ENCODE results near the gene F7.
"Not testable (repeated sequence)": the region's sequence is repeated elsewhere in the genome, so short reads cannot be mapped to it uniquely, and the experiment has no call there.

Gene F7

DNA sequence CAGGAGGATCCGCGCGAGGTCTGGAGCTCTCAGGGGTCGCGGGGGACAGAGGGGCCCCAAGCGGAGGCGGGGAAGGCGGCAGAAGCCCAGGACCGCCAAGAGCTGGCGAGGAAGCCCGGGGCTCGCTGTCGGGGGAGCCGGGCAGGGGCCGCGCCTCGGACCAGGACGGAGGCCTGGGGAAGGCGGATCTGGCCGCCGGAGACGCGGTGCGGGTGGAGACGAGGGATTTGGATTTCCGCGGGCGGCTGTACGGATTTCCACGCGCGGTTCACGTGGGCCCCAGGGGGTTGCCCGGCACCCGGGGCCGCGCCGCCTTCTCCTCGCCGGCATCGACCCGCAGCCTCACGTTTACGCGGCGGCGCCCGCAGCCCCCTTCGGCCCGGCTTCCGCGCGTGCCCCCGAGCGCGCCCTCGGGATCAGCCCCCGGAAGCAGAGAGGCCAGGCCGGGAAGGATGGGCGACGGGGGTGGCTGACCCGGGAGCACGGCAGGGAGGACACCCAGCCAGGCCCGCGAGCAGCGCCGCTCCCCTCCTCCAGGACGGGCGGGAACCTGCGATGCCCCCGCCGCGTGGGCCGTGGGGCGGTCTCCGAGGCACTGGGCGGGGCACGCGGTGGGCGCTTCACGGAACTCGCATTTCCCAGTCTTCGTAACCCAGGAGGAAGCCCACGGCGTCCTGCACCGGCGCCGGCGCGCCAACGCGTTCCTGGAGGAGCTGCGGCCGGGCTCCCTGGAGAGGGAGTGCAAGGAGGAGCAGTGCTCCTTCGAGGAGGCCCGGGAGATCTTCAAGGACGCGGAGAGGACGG lies 4.7 kb downstream of the F7 start:
- TF ChIP-seq POLR2A (IDR thresholded peaks at IDR 0.05; ENCODE audit: low read length) (no peak), GATA1 (IDR thresholded peaks at IDR 0.05; ENCODE audit: low read depth, low read length) (no peak)
- DNase-seq, result no peak

DNA sequence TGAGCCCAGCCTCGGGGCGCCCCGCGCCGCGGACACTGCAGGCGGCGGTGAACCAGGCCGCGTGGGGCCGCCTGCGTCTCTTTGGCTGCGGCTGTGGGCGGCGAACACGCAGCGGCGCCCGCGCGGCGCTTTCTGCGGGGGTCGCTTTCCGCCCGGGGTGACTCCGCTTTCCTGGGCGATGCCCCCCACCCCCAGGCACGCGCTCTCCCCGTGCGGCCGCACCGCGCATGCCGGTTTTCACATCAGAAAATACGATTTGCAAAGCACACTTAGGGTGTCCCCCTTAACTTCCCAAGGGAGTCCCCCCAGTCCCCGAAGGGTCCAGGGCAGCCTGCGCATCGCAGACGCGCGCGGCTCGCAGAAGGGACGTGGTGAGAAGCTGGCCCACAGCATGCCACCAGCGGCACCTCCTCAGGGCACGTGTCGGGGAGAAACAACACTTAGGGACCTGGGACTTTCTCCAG lies 5.3 kb downstream of the F7 start:
- no peak for DNase-seq
- TF ChIP-seq GATA1 (IDR thresholded peaks at IDR 0.05; ENCODE audit: low read depth, low read length) (no peak), POLR2A (IDR thresholded peaks at IDR 0.05; ENCODE audit: low read length) (no peak)

DNA sequence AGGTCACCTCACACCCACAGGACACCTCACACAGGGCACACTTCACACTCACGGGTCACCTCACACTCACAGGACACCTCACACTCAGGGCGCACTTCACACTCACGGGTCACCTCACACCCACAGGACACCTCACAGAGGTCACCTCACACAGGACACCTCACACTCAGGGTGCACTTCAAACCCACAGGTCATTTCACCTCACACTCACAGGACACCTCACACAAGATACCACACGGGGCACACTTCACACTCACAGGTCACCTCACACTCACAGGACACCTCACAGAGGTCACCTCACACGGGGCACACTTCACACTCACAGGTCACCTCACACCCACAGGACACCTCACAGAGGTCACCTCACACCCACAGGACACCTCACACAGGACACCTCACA lies 6.2 kb downstream of the F7 start:
- not testable (repeated sequence) for DNase-seq

DNA sequence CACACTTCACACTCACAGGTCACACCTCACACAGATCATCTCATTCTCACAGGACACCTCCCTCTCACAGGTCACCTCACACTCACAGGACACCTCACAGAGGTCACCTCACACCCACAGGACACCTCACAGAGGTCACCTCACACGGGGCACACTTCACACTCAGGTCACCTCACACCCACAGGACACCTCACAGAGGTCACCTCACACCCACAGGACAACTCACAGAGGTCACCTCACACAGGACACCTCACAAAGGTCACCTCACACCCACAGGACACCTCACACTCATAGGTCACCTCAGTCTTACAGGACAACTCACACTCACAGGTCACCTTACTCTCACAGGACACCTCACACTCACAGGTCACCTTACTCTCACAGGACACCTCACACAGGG lies 6.9 kb downstream of the F7 start:
- DNase-seq, result not testable (repeated sequence)

DNA sequence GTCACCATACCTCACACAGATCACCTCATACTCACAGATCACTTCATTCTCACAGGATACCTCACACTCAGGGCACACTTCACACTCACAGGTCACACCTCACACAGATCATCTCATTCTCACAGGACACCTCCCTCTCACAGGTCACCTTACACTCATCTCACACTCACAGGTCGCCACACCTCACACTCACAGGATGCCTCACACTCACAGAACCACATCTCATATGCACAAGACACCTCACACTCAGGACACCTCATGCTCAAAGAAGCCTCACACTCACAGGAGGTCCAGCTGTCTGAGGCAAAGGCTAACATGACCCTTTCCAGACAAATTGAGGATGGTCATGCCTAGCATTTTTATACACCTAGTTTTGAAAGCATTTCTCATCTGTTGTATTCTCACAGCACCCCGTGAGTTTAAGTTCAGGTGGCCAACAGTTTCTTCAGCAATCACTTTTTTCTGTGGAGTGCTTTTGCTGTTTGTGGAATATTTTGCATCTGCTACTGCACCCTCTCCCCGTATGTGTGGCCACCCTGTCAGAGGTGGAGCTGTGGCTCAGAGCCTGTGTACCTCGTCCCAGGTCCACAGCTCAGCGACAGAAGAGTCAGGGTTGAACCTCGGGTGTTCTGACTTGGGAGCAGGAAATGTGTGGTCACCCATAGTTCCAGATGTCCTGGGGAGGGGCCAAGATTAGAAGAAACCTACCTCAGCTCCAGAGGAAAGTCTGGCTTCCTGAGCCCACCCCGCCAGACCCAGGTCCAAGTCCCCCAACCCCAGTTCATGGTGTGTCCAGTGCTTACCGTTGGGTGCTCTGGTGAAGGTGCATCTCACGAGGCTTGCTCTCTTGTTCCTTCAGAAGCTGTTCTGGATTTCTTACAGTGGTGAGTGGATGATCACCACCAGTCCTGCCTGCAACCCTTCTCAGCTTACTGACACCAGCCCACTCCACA lies 7.6 kb downstream of the F7 start:
- TF ChIP-seq POLR2A (IDR thresholded peaks at IDR 0.05; ENCODE audit: low read length) (no peak), GATA1 (IDR thresholded peaks at IDR 0.05; ENCODE audit: low read depth, low read length) (no peak)
- DNase-seq, result no peak

DNA sequence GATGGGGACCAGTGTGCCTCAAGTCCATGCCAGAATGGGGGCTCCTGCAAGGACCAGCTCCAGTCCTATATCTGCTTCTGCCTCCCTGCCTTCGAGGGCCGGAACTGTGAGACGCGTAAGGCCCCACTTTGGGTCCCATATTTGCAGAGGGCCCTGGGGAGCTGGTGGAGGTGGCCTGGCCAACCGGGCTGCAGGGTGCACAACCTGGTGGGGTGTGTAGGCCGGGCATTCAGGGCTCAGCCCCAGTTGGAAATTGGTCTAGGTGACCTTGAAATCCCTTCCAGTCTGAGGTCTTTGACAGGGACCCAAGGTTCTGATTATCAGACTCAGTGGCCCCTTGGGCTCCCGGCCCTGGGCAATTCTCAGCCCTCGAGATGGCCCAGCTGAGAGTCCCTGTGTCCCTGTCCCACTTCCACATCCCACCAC lies 8.3 kb downstream of the F7 start:
- DNase-seq, result no peak
- no peak for TF ChIP-seq POLR2A (IDR thresholded peaks at IDR 0.05; ENCODE audit: low read length)
- TF ChIP-seq GATA1 (IDR thresholded peaks at IDR 0.05; ENCODE audit: low read depth, low read length), result no peak

DNA sequence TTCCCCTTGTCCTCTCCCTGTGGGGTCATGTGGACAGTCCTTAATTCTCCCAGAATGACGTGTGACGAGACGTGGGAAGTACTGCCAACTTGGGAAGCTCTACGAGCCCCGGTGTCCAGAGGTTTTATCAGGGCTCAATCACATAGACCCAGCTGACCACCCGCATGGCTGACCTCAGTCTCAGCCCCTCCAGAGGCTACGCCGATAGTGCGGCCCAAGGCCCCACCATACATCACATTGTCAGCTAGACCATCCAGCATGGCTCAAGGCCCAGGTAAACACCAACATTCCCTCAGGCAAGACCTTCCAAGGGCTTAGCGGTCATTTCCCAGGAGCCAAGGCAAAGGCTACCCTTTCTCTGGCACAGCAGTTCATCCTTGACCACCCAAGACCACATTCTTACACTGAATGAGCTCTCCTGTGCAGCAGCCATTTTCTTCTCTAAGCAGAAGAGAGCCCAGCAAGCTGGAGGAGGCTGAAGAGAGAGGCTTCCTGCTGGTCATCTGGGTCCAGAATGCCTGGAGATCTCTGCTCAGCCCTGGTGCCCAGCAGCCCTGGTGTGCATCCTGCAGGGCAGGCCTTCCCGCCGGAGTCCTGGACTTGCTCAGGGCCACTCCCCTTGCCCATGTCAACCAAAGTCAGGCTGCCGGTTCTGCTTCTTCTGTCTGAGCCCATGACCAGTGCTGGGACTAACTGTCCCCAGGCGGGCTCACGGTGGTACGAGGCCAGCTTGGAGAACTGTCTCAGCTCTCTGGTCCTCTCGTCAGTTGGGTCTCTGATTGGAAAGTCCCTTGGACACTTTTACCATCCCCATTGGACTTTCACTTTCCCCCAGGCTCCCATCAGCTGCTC lies 9.1 kb downstream of the F7 start:
- TF ChIP-seq POLR2A (IDR thresholded peaks at IDR 0.05; ENCODE audit: low read length), result no peak
- DNase-seq, result no peak

DNA sequence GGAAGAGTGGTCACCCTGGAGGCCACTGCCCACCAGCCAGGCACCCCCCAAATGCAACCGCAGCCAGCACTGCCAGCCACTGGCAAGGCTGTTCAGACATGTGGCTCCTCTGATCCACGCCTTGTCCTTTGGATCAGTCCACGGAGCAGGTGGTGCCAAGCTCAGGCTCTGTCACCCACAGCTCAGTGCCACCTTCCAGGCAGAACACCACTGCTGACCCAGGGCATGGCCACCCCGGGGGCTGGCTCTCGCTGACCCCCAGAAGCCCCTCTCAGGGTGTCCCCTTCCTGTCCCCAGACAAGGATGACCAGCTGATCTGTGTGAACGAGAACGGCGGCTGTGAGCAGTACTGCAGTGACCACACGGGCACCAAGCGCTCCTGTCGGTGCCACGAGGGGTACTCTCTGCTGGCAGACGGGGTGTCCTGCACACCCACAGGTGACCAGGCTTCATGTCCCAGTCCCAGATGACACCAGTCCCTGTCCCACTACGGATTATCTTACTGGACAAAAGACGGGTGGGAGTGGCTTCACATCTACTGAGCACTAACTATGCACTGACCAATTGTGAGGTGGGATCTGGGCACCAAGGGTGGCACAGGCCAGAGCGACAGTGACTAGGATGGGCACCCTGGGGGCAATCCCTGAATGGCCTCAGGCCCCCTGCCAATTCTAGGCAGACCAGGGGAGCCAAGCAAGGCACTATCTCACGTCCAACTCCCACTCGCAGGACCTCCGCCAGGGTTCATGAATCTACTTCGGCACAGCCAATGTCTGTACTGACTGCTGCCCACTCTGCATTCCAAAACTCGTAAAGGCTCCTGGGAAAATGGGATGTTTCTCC lies 10.0 kb downstream of the F7 start:
- TF ChIP-seq GATA1 (IDR thresholded peaks at IDR 0.05; ENCODE audit: low read depth, low read length) (no peak), POLR2A (IDR thresholded peaks at IDR 0.05; ENCODE audit: low read length) (no peak)
- DNase-seq, result no peak

DNA sequence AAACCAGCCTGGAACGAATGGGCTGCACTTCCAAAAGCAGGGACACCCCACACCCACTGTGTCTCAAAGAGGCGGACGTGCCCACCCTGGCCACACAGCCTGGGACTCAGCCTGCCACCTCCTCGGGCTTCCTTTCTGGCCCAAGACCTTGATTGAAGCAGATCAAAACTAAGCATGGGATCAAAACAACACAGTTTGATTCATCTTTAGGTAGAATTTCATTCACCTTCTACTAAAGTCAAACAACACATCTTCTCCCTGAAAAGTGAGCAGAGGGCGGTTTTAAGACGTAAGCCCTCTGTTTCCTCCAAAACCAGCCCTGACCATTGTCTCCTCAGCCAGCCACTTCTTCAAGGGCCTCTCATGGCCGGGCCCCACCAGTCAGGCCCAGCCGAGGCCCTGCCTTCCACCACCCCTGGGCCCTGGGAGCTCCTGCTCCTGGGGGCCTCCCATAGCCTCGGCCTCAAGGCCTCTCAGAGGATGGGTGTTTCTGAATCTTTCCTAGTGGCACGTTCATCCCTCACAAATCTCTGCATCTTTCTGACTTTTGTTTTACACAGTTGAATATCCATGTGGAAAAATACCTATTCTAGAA lies 10.7 kb downstream of the F7 start:
- TF ChIP-seq POLR2A (IDR thresholded peaks at IDR 0.05; ENCODE audit: low read length) (no peak), GATA1 (IDR thresholded peaks at IDR 0.05; ENCODE audit: low read depth, low read length) (no peak)
- no peak for DNase-seq

DNA sequence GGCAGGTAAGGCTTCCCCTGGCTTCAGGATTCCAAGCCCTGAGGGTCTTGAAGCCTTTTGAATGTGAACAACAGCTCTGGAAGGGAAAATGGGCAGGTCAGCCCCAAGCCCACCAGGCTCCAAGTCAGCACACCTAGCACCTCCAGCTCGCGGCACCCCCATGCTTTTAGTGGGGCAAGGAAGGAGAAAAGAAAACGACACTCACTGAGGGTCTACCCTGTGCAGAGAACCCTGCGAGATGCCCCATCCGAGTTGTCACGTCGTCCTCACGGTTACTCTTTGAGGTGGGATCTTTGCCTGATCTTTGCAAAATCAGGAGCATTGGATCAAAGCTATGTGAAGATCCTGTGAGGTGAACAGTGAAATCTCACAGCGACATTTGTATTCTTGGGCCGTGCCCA lies 11.3 kb downstream of the F7 start:
- DNase-seq, result no peak
- TF ChIP-seq POLR2A (IDR thresholded peaks at IDR 0.05; ENCODE audit: low read length) (no peak), GATA1 (IDR thresholded peaks at IDR 0.05; ENCODE audit: low read depth, low read length) (no peak)

DNA sequence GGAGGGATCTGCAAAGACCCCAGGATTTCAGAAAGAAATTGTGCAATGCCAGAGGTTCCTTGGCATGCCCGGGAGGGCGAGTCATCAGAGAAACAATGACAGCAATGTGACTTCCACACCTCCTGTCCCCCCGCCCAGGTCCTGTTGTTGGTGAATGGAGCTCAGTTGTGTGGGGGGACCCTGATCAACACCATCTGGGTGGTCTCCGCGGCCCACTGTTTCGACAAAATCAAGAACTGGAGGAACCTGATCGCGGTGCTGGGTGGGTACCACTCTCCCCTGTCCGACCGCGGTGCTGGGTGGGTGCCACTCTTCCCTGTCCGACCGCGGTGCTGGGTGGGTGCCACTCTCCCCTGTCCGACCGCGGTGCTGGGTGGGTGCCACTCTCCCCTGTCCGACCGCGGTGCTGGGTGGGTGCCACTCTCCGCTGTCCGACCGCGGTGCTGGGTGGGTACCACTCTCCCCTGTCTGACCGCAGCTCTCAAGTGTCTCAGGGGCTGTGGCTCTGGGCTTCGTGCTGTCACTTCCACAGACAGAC lies 11.8 kb downstream of the F7 start:
- DNase-seq, result no peak

DNA sequence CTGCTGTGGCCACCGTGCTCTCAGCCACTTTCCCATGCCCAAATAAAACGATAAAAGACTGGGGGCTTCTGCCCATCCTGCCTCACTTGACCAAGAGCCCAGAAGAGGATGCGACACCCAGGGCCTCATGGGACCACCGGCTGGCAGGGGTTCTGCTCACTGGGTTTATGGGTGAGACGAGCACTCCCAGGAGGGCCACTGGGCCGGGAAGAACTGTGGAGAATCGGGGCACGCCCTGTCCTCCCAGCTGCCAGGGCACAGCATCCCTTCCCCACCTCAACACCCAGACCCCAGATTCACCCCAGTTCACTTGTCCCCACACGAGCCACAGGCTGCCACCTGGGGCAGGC lies 12.3 kb downstream of the F7 start:
- no peak for DNase-seq
- no peak for TF ChIP-seq GATA1 (IDR thresholded peaks at IDR 0.05; ENCODE audit: low read depth, low read length)

More for the DNA sequence above, 11.8 kb downstream of the F7 start:
- TF ChIP-seq GATA1 (IDR thresholded peaks at IDR 0.05; ENCODE audit: low read depth, low read length) (no peak), POLR2A (IDR thresholded peaks at IDR 0.05; ENCODE audit: low read length) (no peak)
